ENCODE results near the gene ARHGEF7. TPM values are rescaled to one million over a fixed set of nuclear protein-coding genes. Genes with fewer than 3 reads are reported as not detected.
"Not testable (repeated sequence)": the region's sequence is repeated elsewhere in the genome, so short reads cannot be mapped to it uniquely, and the experiment has no call there.

Gene ARHGEF7
- total RNA-seq, 2 experiments from 2014 or later, result 67.0 to 71.2 TPM

GRCh38 chr13:111198732-111199378 lies 83.7 kb downstream of the ARHGEF7 start:
- H3K9me3 Mint-ChIP-seq; H3K4me3 Mint-ChIP-seq; DNase-seq; H3K27ac Mint-ChIP-seq; H3K27me3 Mint-ChIP-seq; intact Hi-C loops (cut with micrococcal nuclease); ATAC-seq: not testable (repeated sequence)
- peaks cover 56% of the 10 kb centered on the region for H3K4me1 Mint-ChIP-seq (ENCODE audit: low read depth)
- ChIA-PET CTCF (interaction anchor here (1.1 to 1.2 kb wide), 2 partner anchors 9 to 10 kb away, joined by 3 read pairs; no protein-coding TSS in a partner anchor), POLR2A (interaction anchor here (1.1 to 1.4 kb wide), 2 partner anchors 9 to 10 kb away, joined by 5 to 6 read pairs; no protein-coding TSS in a partner anchor)
- H3K36me3 Mint-ChIP-seq (ENCODE audit: low read depth), result peaks cover 36% of the 10 kb centered on the region

GRCh38 chr13:111201304-111201940 lies 86.3 kb downstream of the ARHGEF7 start:
- CTCF ChIA-PET, result interaction anchor here (1.1 kb wide), 1 partner anchor 13 kb away, joined by 3 read pairs; no protein-coding TSS in a partner anchor
- peaks cover 39% of the 10 kb centered on the region for H3K36me3 Mint-ChIP-seq (ENCODE audit: low read depth)
- peaks cover 5% of the 10 kb centered on the region for H3K9me3 Mint-ChIP-seq
- POLR2A ChIA-PET, result interaction anchor here (1.5 kb wide), 1 partner anchor 12 kb away, joined by 6 read pairs; no protein-coding TSS in a partner anchor
- DNase-seq (no peak), ATAC-seq (peak; percentile 40)
- peak overlapping the region; percentile 75 for H3K27ac Mint-ChIP-seq
- H3K4me1 Mint-ChIP-seq (ENCODE audit: low read depth), result peaks cover 55% of the 10 kb centered on the region
- H3K27me3 Mint-ChIP-seq, result no peaks in the 10 kb centered on the region
- TF ChIP-seq, protein P1, sequence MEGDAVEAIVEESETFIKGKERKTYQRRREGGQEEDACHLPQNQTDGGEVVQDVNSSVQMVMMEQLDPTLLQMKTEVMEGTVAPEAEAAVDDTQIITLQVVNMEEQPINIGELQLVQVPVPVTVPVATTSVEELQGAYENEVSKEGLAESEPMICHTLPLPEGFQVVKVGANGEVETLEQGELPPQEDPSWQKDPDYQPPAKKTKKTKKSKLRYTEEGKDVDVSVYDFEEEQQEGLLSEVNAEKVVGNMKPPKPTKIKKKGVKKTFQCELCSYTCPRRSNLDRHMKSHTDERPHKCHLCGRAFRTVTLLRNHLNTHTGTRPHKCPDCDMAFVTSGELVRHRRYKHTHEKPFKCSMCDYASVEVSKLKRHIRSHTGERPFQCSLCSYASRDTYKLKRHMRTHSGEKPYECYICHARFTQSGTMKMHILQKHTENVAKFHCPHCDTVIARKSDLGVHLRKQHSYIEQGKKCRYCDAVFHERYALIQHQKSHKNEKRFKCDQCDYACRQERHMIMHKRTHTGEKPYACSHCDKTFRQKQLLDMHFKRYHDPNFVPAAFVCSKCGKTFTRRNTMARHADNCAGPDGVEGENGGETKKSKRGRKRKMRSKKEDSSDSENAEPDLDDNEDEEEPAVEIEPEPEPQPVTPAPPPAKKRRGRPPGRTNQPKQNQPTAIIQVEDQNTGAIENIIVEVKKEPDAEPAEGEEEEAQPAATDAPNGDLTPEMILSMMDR (IDR thresholded peaks at IDR 0.05), result no peak
- no peak overlapping the region for H3K4me3 Mint-ChIP-seq
- intact Hi-C loops (cut with micrococcal nuclease), result loop anchor here (10.0 kb wide), 1 partner anchor 137 kb away; no protein-coding TSS in a partner anchor

GRCh38 chr13:111202156-111202621 lies 87.1 kb downstream of the ARHGEF7 start:
- DNase-seq (no peak), ATAC-seq (no peak)
- Mint-ChIP-seq H3K4me1 (ENCODE audit: low read depth) (peaks cover 55% of the 10 kb centered on the region), H3K36me3 (ENCODE audit: low read depth) (peaks cover 35% of the 10 kb centered on the region), H3K27me3 (no peaks in the 10 kb centered on the region), H3K9me3 (peaks cover 5% of the 10 kb centered on the region), H3K4me3 (no peak overlapping the region), H3K27ac (peak overlapping the region; percentile 45)
- CTCF ChIA-PET, result interaction anchor here (1.2 to 2.5 kb wide), 3 partner anchors 9 to 134 kb away, joined by 3 to 11 read pairs (median 8); no protein-coding TSS in a partner anchor
- POLR2A ChIA-PET, result interaction anchor here (1.5 kb wide), 1 partner anchor 12 kb away, joined by 6 read pairs; no protein-coding TSS in a partner anchor
- intact Hi-C loops (cut with micrococcal nuclease), result loop anchor here (10.0 kb wide), 1 partner anchor 137 kb away; no protein-coding TSS in a partner anchor
- TF ChIP-seq, protein P1 (IDR thresholded peaks at IDR 0.05), result no peak

GRCh38 chr13:111202745-111203144 lies 87.6 kb downstream of the ARHGEF7 start:
- intact Hi-C loops (cut with micrococcal nuclease), result loop anchor here (10.0 kb wide), 1 partner anchor 138 kb away; no protein-coding TSS in a partner anchor
- Mint-ChIP-seq H3K9me3 (peaks cover 5% of the 10 kb centered on the region), H3K27ac (peak overlapping the region; percentile 45), H3K27me3 (no peaks in the 10 kb centered on the region), H3K4me1 (ENCODE audit: low read depth) (peaks cover 57% of the 10 kb centered on the region), H3K4me3 (no peak overlapping the region), H3K36me3 (ENCODE audit: low read depth) (peaks cover 30% of the 10 kb centered on the region)
- ATAC-seq, result peak; percentile 77
- DNase-seq, result peak; percentile 51
- CTCF ChIA-PET, result interaction anchor here (0.9 to 2.5 kb wide), 5 partner anchors 9 to 135 kb away, joined by 3 to 11 read pairs (median 5); no protein-coding TSS in a partner anchor
- POLR2A ChIA-PET, result interaction anchor here (1.5 kb wide), 1 partner anchor 13 kb away, joined by 6 read pairs; no protein-coding TSS in a partner anchor
- TF ChIP-seq, protein P1 (IDR thresholded peaks at IDR 0.05), result no peak

DNA sequence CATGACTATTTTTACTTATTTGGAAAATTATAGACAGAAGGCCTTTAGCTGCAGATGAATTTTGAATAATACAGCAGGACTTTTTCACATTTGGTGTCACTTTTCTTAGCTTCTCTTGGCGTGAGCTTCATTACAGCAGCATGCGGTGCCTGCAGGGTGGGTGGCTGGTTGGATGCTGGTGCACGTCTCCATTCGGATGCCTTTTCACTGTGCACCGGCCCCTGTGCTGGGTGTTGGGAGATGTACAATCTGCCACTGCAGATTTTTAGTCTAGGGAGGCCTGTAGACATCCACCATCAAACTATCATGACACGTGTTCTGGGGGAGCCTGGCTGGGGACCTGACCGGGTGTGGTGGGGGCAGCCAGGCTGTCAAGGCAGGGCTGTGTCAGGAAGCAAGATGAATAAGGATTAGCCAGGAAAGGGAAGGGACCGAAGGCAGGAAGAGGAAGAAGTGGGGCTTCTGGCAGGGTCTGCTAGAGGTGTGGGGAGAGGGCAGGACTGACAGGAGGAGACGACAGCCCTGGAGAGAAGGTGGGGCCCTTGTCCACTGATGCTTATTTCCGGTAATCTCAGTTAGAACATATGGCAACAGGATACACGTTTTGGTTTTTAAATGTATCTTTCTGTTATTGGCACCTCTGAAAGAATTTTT lies 88.8 kb downstream of the ARHGEF7 start:
- intact Hi-C loops (cut with micrococcal nuclease), result loop anchor here (10.0 kb wide), 1 partner anchor 139 kb away; no protein-coding TSS in a partner anchor

More for the DNA sequence above, 88.8 kb downstream of the ARHGEF7 start:
- DNase-seq, result no peak
- peaks cover 19% of the 10 kb centered on the region for H3K36me3 Mint-ChIP-seq (ENCODE audit: low read depth)
- H3K4me1 Mint-ChIP-seq (ENCODE audit: low read depth), result peaks cover 59% of the 10 kb centered on the region
- ATAC-seq, result no peak
- TF ChIP-seq, protein P1 (IDR thresholded peaks at IDR 0.05), result no peak
- ChIA-PET POLR2A (interaction anchor here (1.6 kb wide), 1 partner anchor 15 kb away, joined by 6 read pairs; no protein-coding TSS in a partner anchor), CTCF (interaction anchor here (0.9 to 2.5 kb wide), 5 partner anchors 8 to 136 kb away, joined by 3 to 11 read pairs (median 5); no protein-coding TSS in a partner anchor)
- H3K27me3 Mint-ChIP-seq, result no peaks in the 10 kb centered on the region
- no peaks in the 10 kb centered on the region for H3K9me3 Mint-ChIP-seq
- H3K4me3 Mint-ChIP-seq, result no peak overlapping the region
- H3K27ac Mint-ChIP-seq, result peak overlapping the region; percentile 52

Data from activated CD8-positive, alpha-beta T cell treated with anti-CD3 and anti-CD28 coated beads for 36 hours (primary cell).